ENCODE data around the gene PDE6D.
A peak's percentile ranks its signal among the peaks of the same experiment; 100 is the strongest.

PDE6D gene

DNA sequence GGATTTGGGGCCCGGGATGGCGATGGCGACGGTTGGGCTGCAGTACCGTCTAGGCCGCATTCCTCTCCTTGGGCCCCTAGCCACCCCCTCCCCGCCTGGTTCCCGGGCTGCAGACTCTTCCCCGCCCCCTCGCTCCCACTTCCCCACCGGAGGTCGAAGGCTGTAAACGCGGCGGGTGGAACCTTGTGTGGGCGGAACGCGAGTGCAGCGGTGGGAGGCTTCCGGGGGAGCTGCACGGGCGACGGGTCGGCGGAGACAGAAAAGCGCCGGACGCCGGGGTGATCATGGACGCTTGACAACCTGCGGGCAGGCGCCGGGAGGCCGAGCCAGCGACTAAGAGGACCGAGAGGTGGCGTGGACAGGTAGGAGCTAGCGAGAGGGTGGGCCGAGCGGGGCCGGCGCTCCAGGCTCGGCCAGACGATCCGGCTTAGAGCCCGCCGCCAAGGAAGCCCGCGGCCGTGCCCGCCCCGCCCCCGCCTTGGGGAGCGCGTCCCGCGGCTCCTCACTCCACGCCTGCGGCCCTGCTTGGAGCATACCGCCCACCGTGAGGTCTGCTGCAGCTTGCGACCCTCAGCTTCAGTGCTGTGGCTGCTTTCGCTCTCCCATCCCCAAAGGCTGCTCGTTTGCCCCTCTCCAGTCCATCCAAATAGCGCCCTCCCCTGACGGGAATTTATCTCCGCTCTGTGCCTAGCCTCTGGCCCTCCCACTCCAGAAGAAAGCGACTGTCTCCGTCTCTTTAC lies 5.3 kb upstream of the PDE6D start, which contains the start of gene COPS7B:
COPS7B (plus strand) TSS at position 269 of the 740 bp plus-strand sequence. CDS start 2,126 bp downstream, outside the sequence.
- no peak for TF ChIP-seq ZBTB7A (IDR thresholded peaks at IDR 0.05; ENCODE audit: low read depth)
- no peak for TF ChIP-seq CEBPB (IDR thresholded peaks at IDR 0.05)
- TF ChIP-seq EP300 (IDR thresholded peaks at IDR 0.05; ENCODE audit: borderline replicate concordance): no peak; the same call in 1 of the 2 replicates
- TF ChIP-seq CREB1 (IDR thresholded peaks at IDR 0.05; ENCODE audit: low read depth): 0 out of 2 replicates have a peak, but pooled peaks have one; percentile 26
- TF ChIP-seq YY1 (IDR thresholded peaks at IDR 0.05; ENCODE audit: low read depth): peak; percentile 93
- TF ChIP-seq EGR1 (IDR thresholded peaks at IDR 0.05): peak; percentile 53; the same call in 1 of the 2 replicates
- peak; percentile 90 for TF ChIP-seq TCF12 (IDR thresholded peaks at IDR 0.05; ENCODE audit: low read depth)
- TF ChIP-seq, protein P1, sequence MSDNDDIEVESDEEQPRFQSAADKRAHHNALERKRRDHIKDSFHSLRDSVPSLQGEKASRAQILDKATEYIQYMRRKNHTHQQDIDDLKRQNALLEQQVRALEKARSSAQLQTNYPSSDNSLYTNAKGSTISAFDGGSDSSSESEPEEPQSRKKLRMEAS (IDR thresholded peaks at IDR 0.05): peak; percentile 74; the same call in 1 of the 2 replicates
- 0 out of 2 replicates have a peak, but pooled peaks have one; percentile 26 for TF ChIP-seq FOXM1 (IDR thresholded peaks at IDR 0.05; ENCODE audit: borderline replicate concordance, low read depth)
- TF ChIP-seq, protein P2, sequence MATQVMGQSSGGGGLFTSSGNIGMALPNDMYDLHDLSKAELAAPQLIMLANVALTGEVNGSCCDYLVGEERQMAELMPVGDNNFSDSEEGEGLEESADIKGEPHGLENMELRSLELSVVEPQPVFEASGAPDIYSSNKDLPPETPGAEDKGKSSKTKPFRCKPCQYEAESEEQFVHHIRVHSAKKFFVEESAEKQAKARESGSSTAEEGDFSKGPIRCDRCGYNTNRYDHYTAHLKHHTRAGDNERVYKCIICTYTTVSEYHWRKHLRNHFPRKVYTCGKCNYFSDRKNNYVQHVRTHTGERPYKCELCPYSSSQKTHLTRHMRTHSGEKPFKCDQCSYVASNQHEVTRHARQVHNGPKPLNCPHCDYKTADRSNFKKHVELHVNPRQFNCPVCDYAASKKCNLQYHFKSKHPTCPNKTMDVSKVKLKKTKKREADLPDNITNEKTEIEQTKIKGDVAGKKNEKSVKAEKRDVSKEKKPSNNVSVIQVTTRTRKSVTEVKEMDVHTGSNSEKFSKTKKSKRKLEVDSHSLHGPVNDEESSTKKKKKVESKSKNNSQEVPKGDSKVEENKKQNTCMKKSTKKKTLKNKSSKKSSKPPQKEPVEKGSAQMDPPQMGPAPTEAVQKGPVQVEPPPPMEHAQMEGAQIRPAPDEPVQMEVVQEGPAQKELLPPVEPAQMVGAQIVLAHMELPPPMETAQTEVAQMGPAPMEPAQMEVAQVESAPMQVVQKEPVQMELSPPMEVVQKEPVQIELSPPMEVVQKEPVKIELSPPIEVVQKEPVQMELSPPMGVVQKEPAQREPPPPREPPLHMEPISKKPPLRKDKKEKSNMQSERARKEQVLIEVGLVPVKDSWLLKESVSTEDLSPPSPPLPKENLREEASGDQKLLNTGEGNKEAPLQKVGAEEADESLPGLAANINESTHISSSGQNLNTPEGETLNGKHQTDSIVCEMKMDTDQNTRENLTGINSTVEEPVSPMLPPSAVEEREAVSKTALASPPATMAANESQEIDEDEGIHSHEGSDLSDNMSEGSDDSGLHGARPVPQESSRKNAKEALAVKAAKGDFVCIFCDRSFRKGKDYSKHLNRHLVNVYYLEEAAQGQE (IDR thresholded peaks at IDR 0.05; ENCODE audit: low read depth): no peak
- peak; percentile 29; the same call in 1 of the 2 replicates for TF ChIP-seq RAD21 (IDR thresholded peaks at IDR 0.05; ENCODE audit: low read depth)
- TF ChIP-seq NFIC (IDR thresholded peaks at IDR 0.05): peak; percentile 43; the same call in 1 of the 2 replicates
- peak; percentile 83 for TF ChIP-seq TEAD4 (IDR thresholded peaks at IDR 0.05)
- TF ChIP-seq, protein P3, sequence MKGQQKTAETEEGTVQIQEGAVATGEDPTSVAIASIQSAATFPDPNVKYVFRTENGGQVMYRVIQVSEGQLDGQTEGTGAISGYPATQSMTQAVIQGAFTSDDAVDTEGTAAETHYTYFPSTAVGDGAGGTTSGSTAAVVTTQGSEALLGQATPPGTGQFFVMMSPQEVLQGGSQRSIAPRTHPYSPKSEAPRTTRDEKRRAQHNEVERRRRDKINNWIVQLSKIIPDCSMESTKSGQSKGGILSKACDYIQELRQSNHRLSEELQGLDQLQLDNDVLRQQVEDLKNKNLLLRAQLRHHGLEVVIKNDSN (IDR thresholded peaks at IDR 0.05): peak; percentile 76
- peak; percentile 98 for TF ChIP-seq TAF1 (IDR thresholded peaks at IDR 0.05; ENCODE audit: low read depth)

DNA sequence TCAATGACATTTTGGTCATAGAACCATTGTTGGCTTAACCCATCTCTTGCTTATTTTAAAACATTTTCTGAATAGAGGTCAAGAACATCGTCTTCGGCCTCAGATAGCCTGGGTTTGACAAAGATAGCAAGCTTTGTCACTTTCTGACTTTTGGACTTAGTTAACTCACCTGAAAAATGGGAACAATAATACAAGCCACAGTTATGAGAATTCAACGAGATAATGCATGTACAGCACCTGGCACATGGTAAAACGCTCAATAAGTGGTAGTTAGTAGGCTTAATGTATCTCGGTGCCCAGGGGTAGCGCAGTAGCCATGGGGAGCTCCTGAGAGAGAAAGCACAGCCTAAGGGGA lies 4.7 kb upstream of the PDE6D start:
- TF ChIP-seq FOXM1 (IDR thresholded peaks at IDR 0.05; ENCODE audit: borderline replicate concordance, low read depth) (no peak), TAF1 (IDR thresholded peaks at IDR 0.05; ENCODE audit: low read depth) (no peak)
- TF ChIP-seq, protein P3 (IDR thresholded peaks at IDR 0.05): no peak

DNA sequence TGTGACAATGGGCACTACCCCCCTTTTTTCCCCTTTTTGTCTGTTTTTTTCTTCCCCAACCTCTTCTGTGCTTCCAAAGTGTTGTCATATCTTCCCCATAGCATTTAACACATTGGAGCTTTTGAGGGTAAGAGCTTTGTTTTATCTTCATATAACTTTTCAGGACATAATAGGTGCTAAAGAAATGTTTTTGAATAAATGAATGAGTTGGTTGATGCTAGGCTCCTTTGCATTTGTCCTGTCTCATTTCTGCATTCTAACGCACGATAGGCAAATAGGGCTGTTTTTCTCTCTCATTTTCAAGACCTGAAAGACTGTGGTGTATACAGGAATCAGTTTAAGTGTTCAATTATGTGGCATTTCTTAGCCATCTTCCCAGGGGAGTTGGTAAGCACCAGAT lies 4.3 kb upstream of the PDE6D start:
- no peak for TF ChIP-seq CREB1 (IDR thresholded peaks at IDR 0.05; ENCODE audit: low read depth)
- no peak for TF ChIP-seq TAF1 (IDR thresholded peaks at IDR 0.05; ENCODE audit: low read depth)

DNA sequence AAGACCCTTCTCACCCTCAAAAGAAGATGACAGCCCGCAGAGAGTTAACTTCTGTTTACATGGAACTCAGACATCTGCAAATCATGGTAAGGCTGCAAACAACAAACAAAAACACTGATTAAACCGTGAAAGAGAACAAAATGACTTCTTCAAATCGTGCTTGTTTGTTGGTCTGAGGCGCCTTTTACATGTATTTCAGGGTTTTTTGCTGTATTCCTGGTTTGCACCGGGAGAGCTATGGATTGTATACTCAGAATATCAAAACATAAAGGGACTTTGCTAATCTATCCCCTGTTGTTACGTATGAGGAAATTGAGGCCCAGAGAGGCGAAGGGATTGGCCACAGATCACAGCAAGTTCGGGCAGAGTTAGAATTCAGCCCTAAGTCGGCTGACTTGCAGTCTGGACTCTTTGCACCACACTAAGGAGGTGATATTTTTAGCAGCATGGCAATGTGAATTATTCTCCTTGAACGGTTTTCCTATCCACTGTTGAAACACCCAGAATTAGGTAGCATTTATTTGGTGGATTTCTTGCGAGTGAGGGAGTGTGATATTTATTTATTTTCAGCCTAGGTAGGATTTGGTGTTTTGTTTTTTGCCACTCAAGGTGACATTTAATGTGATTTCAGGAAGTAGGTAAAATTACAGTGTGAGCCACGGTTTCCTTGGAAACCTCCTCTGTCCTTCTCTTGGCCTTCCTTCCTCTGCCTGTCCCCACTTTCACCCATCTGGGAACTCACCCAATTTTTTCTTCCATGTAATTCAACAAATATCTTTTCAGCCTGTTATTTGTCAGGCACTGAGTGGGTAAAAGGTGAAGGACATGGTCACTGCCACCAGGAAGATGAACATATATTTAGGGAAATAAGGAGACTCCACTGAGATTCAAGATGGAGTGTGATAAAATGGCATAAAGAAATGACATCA lies 980 bp upstream of the PDE6D start:
- TF ChIP-seq RAD21 (IDR thresholded peaks at IDR 0.05; ENCODE audit: low read depth) (no peak), YY1 (IDR thresholded peaks at IDR 0.05; ENCODE audit: low read depth) (no peak), ZBTB7A (IDR thresholded peaks at IDR 0.05; ENCODE audit: low read depth) (no peak), FOXM1 (IDR thresholded peaks at IDR 0.05; ENCODE audit: borderline replicate concordance, low read depth) (no peak), NFIC (IDR thresholded peaks at IDR 0.05) (no peak), TAF1 (IDR thresholded peaks at IDR 0.05; ENCODE audit: low read depth) (no peak), TCF12 (IDR thresholded peaks at IDR 0.05; ENCODE audit: low read depth) (no peak), EP300 (IDR thresholded peaks at IDR 0.05; ENCODE audit: borderline replicate concordance) (no peak), EGR1 (IDR thresholded peaks at IDR 0.05) (no peak), CEBPB (IDR thresholded peaks at IDR 0.05) (no peak)
- TF ChIP-seq, protein P1 (IDR thresholded peaks at IDR 0.05): no peak
- TF ChIP-seq, protein P3 (IDR thresholded peaks at IDR 0.05): no peak
- TF ChIP-seq, protein P2 (IDR thresholded peaks at IDR 0.05; ENCODE audit: low read depth): no peak

All from Ishikawa (cell line).